B cell (primary cell): ENCODE measurements around the gene SPAG6.

Experiments used
- CTCF ChIP-seq: fragments of 200-600 bp; IDR thresholded peaks from one replicate; pipeline ENCODE4 v1.8.0; 2022; ENCODE audit warnings: antibody characterized with exemption, mild to moderate bottlenecking
- EZH2 ChIP-seq: IDR thresholded peaks from 2 replicates; pipeline ENCODE4 v1.6.1; 2012; ENCODE audit warnings: borderline replicate concordance, low read depth, mild to moderate bottlenecking, moderate library complexity, low read length; ENCODE audit not compliant: insufficient read depth, poor library complexity, severe bottlenecking

- no peak for TF ChIP-seq EZH2
- peak; percentile 30 for TF ChIP-seq CTCF
Measured at GRCh38 chr10:22335173-22335933, 9.9 kb upstream of the SPAG6 start.
